Measurements from ENCODE around the gene NKX1-2.
A peak's percentile ranks its signal among the peaks of the same experiment; 100 is the strongest.

Gene NKX1-2
- total RNA-seq = 0 to 1.7 (median 0) reads per million in 17 experiments

DNA sequence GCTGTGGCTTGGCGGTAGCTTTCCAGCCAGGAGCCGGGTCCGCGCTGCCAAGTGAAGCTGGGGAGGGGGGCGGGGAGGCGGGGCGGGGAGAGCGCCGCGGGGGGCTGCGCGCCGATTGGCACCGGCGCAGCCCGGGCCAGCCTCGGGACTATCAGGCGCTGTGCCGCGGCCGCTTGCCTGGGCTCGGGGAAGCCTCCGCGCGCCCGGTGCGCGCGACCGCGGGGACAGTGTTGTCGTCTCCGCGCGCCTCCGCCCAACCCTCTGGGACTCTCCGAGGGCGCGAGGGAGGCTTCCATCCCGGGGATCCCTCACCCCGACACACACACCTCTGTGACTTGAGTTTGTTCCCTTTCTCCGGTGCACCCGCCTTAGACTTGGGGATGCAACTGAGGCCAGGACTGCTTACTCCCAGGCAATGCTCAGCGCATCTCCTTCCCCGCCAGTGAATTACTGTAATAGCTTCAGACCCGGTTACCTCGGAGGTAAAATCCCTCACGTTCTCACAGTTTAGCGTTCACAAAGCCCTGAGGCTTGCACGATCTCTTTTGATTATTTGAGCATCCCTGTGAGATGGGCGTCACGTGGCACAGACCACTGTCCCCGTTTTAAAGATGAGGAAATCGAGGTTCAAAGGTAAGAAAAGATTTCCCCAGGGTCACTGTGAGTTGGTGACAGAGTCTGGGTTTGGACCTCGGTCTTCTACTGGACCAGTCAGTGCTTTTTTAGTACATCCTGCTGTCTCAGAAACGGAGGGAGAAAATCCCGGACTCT, at the start of gene NKX1-2:
Gene NKX1-2, minus strand, starts transcription at position 24 of the 771 bp plus-strand sequence. CDS start 92 bp downstream, outside the sequence.
- DNase-seq = no peak

- no peak for DNase-seq
Measured at GRCh38 chr10:124498056-124498455, 48.2 kb upstream of the NKX1-2 start.

DNA sequence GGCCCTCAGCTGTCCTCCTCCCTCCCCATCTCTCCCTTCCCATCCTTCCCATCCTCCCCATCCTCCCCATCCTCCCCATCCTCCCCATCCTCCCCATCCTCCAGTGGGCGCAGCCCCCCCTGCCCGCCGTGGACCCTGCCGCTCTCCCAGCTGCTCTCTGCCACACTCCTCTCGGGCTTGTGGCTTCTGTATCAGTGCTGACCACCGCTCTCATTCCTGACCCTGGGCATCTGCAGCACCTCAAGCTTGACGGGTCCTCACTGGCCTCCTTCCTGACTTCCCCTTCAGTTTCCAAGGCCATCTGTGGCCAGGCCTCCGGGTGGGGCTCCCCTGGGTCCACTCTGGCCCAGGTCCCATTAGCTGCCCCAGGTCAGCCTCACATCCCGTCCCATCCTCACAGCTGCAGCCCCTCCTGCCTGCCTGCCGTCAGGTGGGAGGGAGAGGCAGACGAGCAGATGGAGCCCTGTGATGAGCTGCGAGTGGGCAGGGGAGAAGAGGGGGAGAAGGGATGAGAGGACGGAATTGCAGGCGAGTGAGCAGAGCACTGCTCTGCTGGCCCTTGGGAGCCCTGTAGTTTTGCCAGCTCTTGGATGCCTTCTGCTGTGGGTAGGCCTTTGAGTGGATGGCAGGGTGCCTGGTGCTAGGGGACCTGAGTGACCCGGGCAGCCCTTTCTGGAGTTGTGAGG, 47.5 kb upstream of the NKX1-2 start:
- no peak for DNase-seq

- DNase-seq = no peak
Measured at GRCh38 chr10:124496620-124497019, 46.8 kb upstream of the NKX1-2 start.

DNA sequence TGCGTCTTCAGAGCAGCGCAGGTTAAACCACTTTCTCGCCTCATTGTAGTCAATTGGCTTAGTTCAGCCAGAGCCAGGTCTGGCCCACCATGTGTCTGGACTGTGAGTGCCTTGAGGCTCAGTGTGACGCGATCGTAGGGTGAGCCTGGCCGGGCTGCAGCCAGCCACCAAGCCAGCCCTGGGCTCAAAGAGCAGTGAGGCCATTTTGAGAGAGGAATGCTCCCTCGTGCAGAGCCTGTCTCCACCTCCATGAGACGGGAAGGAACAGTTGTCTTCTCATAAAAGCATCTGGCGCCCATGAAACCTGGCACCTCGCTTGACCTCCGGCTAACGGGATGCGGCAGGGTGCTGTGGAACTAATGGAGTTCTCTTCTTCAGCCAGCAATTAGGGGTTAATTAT, 46.3 kb upstream of the NKX1-2 start:
- no peak for DNase-seq

GRCh38 chr10:124495725-124496124, 45.9 kb upstream of the NKX1-2 start:
- no peak for DNase-seq

DNA sequence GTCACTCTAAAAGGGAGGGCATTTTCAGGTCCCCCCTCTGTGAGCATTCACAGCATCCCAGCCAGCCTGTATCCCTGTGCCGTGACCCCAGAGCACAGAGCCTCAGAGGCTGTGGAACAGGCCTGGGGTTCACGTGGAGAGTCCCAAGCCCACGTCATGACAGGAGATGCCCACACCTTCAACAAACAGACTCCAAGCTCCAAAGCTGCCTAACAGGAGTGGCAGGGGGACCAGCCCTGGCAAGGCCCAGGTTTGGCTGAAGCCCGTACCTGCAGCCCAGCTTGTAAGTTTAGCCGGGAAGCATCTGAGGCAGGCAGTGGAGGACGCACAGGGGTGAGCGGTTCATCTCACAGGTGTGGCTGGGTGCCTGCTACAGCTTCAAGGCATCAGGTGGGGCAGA, 45.3 kb upstream of the NKX1-2 start:
- DNase-seq = no peak

DNA sequence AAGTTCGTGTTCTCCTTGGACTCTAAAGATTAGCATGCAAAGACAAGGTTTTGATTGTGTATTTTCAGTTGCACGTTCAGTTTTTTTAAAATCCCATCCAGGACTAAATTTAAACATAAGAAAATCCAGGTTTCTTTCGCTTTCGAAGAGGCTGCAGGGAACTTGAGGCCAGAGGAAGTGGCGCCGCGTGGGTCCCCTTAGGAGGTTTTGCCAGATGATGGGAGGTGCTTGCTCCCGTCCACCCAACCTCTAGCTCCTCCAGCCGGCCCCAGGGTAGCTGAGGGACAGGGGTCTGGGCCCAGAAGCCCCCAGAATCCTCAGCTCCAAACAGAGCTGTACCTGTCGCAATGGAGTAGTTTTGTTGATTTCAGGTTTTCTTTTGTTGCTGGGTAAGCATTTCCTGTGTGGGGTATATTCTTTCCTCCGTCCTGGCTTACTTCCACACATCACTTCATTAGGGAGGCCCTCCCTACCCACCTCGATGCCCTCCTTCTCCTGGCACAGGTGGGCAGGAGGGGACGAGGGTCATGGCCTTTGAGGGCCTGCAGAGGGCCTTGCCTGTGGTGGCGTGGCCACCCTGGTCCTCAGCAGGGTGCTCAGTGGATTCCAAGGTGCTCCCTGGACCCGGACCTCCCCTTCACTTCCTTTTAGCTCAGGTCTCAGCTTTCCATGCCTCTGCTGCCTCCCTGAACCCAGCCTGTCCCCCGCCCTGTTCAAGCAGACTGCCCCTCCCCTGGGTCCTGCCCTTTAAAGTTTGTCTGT, 44.4 kb upstream of the NKX1-2 start:
- DNase-seq = peak; percentile 51 to 81 (median 69)

DNA sequence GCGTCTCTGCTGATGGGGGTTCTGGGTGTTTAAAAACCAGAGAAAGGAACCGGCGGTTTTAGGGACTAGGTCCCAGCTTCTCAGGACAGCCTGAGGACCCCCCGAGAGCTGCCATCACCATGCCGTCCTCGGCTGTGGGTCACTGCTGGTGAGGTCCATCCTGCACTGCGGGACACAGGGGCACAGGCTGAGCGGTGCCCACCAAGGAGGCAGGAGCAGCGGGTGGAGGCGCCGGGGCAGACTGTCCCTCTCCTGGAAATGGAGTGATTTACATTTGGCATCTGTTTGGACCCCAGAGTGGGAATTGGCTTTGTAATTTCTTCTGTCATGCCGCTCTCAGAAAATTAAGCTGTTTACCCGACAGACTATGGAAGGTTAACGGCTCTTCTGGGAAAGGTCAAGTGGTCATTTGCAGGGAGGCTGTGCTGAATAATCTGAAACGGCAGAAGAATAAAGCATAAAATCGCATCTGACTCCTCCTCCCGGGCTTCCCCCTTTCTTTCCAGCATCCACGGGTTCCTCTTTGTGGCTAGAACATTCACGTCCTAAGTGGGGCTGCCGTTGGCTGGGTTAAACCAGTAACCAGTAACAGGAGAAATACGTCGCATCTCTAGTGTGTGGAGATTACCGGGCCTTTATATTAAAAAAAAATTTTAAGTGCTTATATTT, 43.5 kb upstream of the NKX1-2 start:
- peak; percentile 75 to 82 (median 82) for DNase-seq

GRCh38 chr10:124492266-124492665, 42.4 kb upstream of the NKX1-2 start:
- no peak for DNase-seq

- DNase-seq = no peak
Measured at GRCh38 chr10:124491105-124491504, 41.3 kb upstream of the NKX1-2 start.

GRCh38 chr10:124486635-124487034, 36.8 kb upstream of the NKX1-2 start:
- DNase-seq = no peak

- no peak for DNase-seq
Measured at GRCh38 chr10:124484661-124485060, 34.8 kb upstream of the NKX1-2 start.

DNA sequence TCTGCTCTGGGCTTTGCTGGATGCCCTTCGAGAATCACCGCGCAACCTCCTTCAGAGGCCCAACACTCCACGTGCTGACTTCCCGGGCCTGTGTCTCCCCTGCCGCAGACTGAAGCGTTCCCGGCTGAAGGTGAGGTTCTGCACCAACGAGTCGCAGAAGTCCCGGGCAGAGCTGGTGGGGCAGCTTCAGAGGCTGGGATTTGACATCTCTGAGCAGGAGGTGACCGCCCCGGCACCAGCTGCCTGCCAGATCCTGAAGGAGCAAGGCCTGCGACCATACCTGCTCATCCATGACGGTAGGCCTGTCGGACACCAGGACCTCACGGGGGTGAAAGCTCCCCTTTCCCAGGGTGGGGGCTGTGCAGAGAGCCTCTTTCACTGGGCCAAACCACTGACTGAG, 34.2 kb upstream of the NKX1-2 start:
- no peak for DNase-seq

DNA sequence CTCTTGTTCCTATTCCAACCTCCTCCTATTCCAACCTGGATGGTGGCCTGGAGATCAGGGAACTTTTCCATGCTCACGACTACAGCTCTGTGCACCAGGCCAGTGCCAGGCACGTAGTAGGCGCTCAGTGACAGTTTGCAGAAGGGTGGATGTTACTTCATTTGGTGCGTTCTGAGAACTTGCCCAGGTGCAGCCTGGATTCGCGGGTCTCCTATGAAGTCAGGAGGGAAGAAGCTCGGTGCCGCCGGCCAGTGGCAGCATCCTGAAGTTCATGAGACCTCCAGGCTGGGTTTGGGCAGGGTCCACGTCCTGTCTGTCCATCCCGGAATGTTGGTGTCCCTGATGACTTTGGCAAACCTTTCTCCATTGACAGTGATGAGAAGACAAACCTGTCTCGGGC, 33.0 kb upstream of the NKX1-2 start:
- DNase-seq = no peak

DNA sequence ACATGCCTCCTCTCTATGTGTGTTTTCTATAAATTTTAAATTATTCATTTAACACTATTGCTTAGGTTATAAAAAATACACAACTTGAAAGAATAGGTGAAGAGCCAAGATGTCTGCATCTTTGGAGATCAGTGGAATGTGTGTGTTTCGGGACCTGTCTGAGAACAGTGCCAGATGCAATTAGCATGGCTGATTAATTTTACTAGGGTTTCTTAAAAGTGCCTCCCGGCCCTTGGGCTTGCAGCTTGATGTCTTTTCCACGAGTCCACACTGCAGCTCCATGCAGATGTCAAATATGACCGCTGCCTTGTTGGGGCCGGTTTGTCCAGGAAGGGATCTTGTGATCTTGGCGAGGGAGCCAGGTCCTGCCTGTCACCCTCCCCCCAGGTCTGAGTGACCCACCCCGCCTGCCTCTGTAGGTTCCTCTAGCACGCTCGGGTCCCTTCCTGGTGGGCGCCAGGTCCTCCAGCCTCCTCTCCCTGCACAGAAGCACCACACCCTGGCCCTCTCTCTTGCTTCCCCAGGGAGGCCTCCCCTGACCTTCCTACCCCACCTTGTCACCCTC, 32.5 kb upstream of the NKX1-2 start:
- no peak for DNase-seq

DNA sequence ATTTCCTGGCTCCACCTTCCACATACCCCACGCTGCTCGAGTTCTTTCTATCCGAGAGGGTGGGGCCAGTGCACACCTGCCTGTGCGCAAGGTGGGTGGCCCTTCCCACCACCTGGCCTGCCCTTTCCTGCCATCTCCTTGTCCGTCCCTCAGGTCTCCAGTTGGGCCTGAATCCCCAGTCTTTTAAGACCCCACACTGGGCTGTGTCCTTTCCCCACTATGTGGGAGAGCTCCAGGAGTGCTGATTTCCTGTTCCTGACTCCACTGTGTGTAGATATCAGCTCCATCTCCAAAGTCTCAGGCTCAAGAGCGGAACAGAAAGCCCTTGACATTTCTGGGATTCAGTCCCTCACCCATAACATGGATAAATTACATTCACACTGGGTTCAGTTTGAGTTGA, 31.9 kb upstream of the NKX1-2 start:
- DNase-seq = no peak

DNA sequence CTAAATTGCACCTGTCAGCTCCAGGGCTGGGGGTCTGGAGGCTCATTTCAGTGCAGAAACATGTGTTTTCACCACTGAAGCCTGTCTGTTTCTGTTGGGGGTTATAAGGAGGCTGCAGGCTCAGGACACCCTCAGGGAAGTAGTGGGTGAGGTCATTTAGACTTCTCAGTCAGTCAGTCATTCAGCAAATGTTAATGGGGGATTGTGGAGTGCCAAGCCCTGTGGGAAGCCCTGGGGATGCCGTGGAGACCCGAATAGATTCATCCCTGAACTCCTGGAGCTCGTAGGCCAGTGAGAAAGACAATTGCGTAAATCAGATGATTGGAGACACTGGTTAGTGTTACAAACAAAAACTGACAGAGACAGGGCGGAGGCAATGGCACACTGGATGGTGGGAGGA, 31.0 kb upstream of the NKX1-2 start:
- DNase-seq = no peak

GRCh38 chr10:124478515-124478914, 28.7 kb upstream of the NKX1-2 start:
- no peak for DNase-seq

GRCh38 chr10:124477614-124478363, 28.0 kb upstream of the NKX1-2 start:
- DNase-seq = peak in 3 of 4 experiments; percentile 7 to 36 (median 21)

GRCh38 chr10:124476043-124476725, 26.3 kb upstream of the NKX1-2 start:
- DNase-seq = no peak
